ENCODE measurements around the gene ABHD5. TPM values are rescaled to one million over a fixed set of nuclear protein-coding genes. Genes with fewer than 3 reads are reported as not detected.

ABHD5 gene
- total and polyA plus RNA-seq, 2 of the 8 experiments (the other 6 are each of a cell fraction or from before 2014, with no cell fraction given) = 10.5 to 16.4 TPM

- Histone ChIP-seq H3K27me3 (replicated peaks in 1 of 4; ENCODE audit: control insufficient read depth in 3 of 4, extremely low read depth in 1 of 4, insufficient read depth in 3 of 4, low read length in 3 of 4) (no peaks in the 10 kb centered on the region), H2BK20ac (ENCODE audit: low read length) (no peak overlapping the region), H3K4ac (replicated peaks; ENCODE audit: insufficient read length, low read depth, low read length) (no peak overlapping the region), H4K5ac (ENCODE audit: insufficient read length, low read depth, low read length) (no peak overlapping the region), H3K36me3 (ENCODE audit: control insufficient read depth in 2 of 4, insufficient read depth in 4 of 4, low read length in 3 of 4) (no peaks in the 10 kb centered on the region), H3K56ac (replicated peaks; ENCODE audit: insufficient read length, low read depth, low read length) (no peak overlapping the region), H3K9ac (replicated peaks in 1 of 4; ENCODE audit: extremely low read depth in 1 of 4, low read depth in 3 of 4, low read length in 3 of 4) (no peak overlapping the region), H4K8ac (ENCODE audit: extremely low read depth, insufficient read depth, low read length) (no peak overlapping the region), H2AFZ (ENCODE audit: low read length) (no peak overlapping the region), H3K27ac (ENCODE audit: low read depth, low read length) (no peak overlapping the region), H4K20me1 (replicated peaks in 1 of 2; ENCODE audit: control insufficient read depth in 1 of 2, insufficient read depth in 2 of 2, low read length in 2 of 2) (no peaks in the 10 kb centered on the region), H3K18ac (ENCODE audit: extremely low read depth, low read length) (no peak overlapping the region), H2BK15ac (ENCODE audit: low read length) (no peak overlapping the region), H3K79me1 (ENCODE audit: low read depth, low read length) (no peaks in the 10 kb centered on the region), H2BK12ac (ENCODE audit: low read depth, low read length) (no peak overlapping the region), H3K79me2 (ENCODE audit: control insufficient read depth in 1 of 2, insufficient read depth in 2 of 2, low read length in 2 of 2) (peaks cover 0 to 21% of the 10 kb centered on the region in 2 experiments; a peak in 3 of 4 replicates), H3K23ac (ENCODE audit: insufficient read length) (no peak overlapping the region), H2AK5ac (ENCODE audit: low read depth, low read length) (no peak overlapping the region), H3K4me3 (ENCODE audit: extremely low read depth in 1 of 4, insufficient read depth in 2 of 4, low read depth in 3 of 4, low read length in 4 of 4) (peak overlapping the region in 2 of 4 experiments; percentile 8 to 87; a peak in 2 of 8 replicates), H4K91ac (replicated peaks; ENCODE audit: insufficient read length, low read length) (no peak overlapping the region), H3K9me3 (ENCODE audit: insufficient read depth in 2 of 2, low read depth in 1 of 2, low read length in 1 of 2) (no peaks in the 10 kb centered on the region), H3K4me2 (ENCODE audit: insufficient read depth in 1 of 2, low read depth in 2 of 2, low read length in 2 of 2) (peak overlapping the region; percentile 74 to 88; a peak in 3 of 4 replicates), H3K4me1 (replicated peaks in 1 of 4; ENCODE audit: control insufficient read depth in 3 of 4, insufficient read depth in 4 of 4, low read length in 3 of 4) (peaks cover 0 to 11% (median 4%) of the 10 kb centered on the region in 4 experiments; a peak in 5 of 7 replicates), H2BK5ac (ENCODE audit: low read depth, low read length) (no peak overlapping the region), H3K14ac (ENCODE audit: insufficient read length) (no peak overlapping the region), H3K23me2 (ENCODE audit: low read depth, low read length) (peaks cover 2% of the 10 kb centered on the region; the same call in 1 of the 2 replicates), H2BK120ac (replicated peaks; ENCODE audit: low read depth, low read length) (no peak overlapping the region)
- CTCF ChIA-PET (ENCODE audit: partially characterized antibody) = no interaction called here
- 86% methylated on average over 2 of the region's 2 CpGs; no CpG with 5 or more reads in 1 of the 2 experiments for WGBS, 2 experiments (ENCODE audit: extremely low coverage in 1 of 2, insufficient coverage in 1 of 2, insufficient read length in 1 of 2, insufficient replicate concordance in 2 of 2, low coverage in 1 of 2, low lambda C conversion rate in 2 of 2, missing lambda C conversion rate in 1 of 2)
- DNase-seq (ENCODE audit: low read depth in 1 of 2, low spot score in 2 of 2) (no peak), FAIRE-seq (no peak)
- POLR2A ChIA-PET (ENCODE audit: partially characterized antibody) = interaction anchor here (1.2 to 1.9 kb wide), 3 partner anchors 38 to 67 kb away, joined by 3 to 10 read pairs (median 5); partner anchors contain the start of gene ANO10
- TF ChIP-seq CEBPB (IDR thresholded peaks at IDR 0.05; ENCODE audit: low read depth, low read length) = no peak
- no peak for TF ChIP-seq RFX5 (IDR thresholded peaks at IDR 0.05; ENCODE audit: borderline replicate concordance, low read depth, low read length)
- no peak for TF ChIP-seq CBX5 (IDR thresholded peaks at IDR 0.05; ENCODE audit: low read depth, low read length)
- no peak for TF ChIP-seq TEAD4 (IDR thresholded peaks at IDR 0.05; ENCODE audit: low read depth, low read length)
- TF ChIP-seq SIN3A (conservative IDR thresholded peaks at IDR 0.05 in 1 of 2, IDR thresholded peaks at IDR 0.05 in 1 of 2; ENCODE audit: low read depth in 1 of 2, low read length in 2 of 2) = no peak
- no peak for TF ChIP-seq NANOG (IDR thresholded peaks at IDR 0.05; ENCODE audit: insufficient read depth, low read depth, low read length, poor library complexity, severe bottlenecking)
- TF ChIP-seq RXRA (IDR thresholded peaks at IDR 0.05; ENCODE audit: insufficient read depth, low read depth, low read length) = no peak
- TF ChIP-seq GABPA (IDR thresholded peaks at IDR 0.05; ENCODE audit: borderline replicate concordance, insufficient read depth, low read length) = no peak
- no peak for TF ChIP-seq KDM5A (IDR thresholded peaks at IDR 0.05; ENCODE audit: low read length)
- TF ChIP-seq MAFK (IDR thresholded peaks at IDR 0.05; ENCODE audit: low read depth, low read length) = no peak
- no peak for TF ChIP-seq JUN (IDR thresholded peaks at IDR 0.05; ENCODE audit: low read depth, low read length)
- TF ChIP-seq ZNF274 (IDR thresholded peaks at IDR 0.05; ENCODE audit: borderline replicate concordance, extremely low read depth, low read length) = no peak
- TF ChIP-seq PHF8 (conservative IDR thresholded peaks at IDR 0.05; ENCODE audit: low read depth, low read length) = no peak
- TF ChIP-seq TAF1 (IDR thresholded peaks at IDR 0.05; ENCODE audit: low read depth, low read length) = no peak
- no peak for TF ChIP-seq SIX5 (IDR thresholded peaks at IDR 0.05; ENCODE audit: low read depth, low read length)
Observed at GRCh38 chr3:43689166-43689565, 1.6 kb upstream of the ABHD5 start.
